CD4-positive, alpha-beta T cell treated with Interferon alpha-2 for 1 hour (primary cell): ENCODE measurements around the gene MOAP1.
"Not testable (repeated sequence)": the region's sequence is repeated elsewhere in the genome, so short reads cannot be mapped to it uniquely, and the experiment has no call there.

ENCODE experiments used
- DNase-seq, 2 donors: peaks; one replicate each; pipeline ENCODE4 v3.0.0-alpha.2; 2020 to 2022

The MOAP1 gene

GRCh38 chr14:93184391-93185348 is at the start of gene MOAP1, which contains the start of gene LYSET:
Gene MOAP1, minus strand, starts transcription at chr14:93184897. Its CDS starts 655 bp downstream, at chr14:93184242.
Gene LYSET, plus strand, starts transcription at chr14:93185317. Its CDS starts 89 bp downstream, at chr14:93185406.
- peak; percentile 93 to 94 for DNase-seq

GRCh38 chr14:93233078-93233477 is 48.4 kb upstream of the MOAP1 start:
- DNase-seq = not testable (repeated sequence)

GRCh38 chr14:93232159-93232558 is 47.5 kb upstream of the MOAP1 start:
- no peak for DNase-seq

GRCh38 chr14:93231129-93231979 is 46.7 kb upstream of the MOAP1 start:
- no peak for DNase-seq

- DNase-seq = no peak
These were observed 45.8 kb upstream of the MOAP1 start for GRCh38 chr14:93230539-93230938.

GRCh38 chr14:93228550-93228949 is 43.9 kb upstream of the MOAP1 start:
- DNase-seq = no peak

GRCh38 chr14:93223565-93223964 is 38.9 kb upstream of the MOAP1 start:
- no peak for DNase-seq

- DNase-seq = no peak
These were observed 35.8 kb upstream of the MOAP1 start for GRCh38 chr14:93220509-93220908.

- peak; percentile 56 to 71 for DNase-seq
These were observed 34.5 kb upstream of the MOAP1 start for GRCh38 chr14:93219103-93219726.

GRCh38 chr14:93214598-93214997 is 29.9 kb upstream of the MOAP1 start:
- no peak for DNase-seq

- DNase-seq = no peak
These were observed 27.7 kb upstream of the MOAP1 start for GRCh38 chr14:93212432-93212831.

GRCh38 chr14:93207468-93208308 is 23.0 kb upstream of the MOAP1 start:
- DNase-seq = peak; percentile 15 to 29

GRCh38 chr14:93206793-93207467 is 22.2 kb upstream of the MOAP1 start, which contains the start of the genes GON7 and UBR7:
Gene GON7, minus strand, starts transcription at chr14:93207065. Its CDS starts 28 bp downstream, at chr14:93207037.
Gene UBR7, plus strand, starts transcription at chr14:93207256. Its CDS starts 36 bp downstream, at chr14:93207292.
- DNase-seq = peak; percentile 85 to 89

GRCh38 chr14:93201155-93201704 is 16.5 kb upstream of the MOAP1 start:
- no peak for DNase-seq

GRCh38 chr14:93200553-93200952 is 15.9 kb upstream of the MOAP1 start:
- no peak for DNase-seq

- DNase-seq = no peak
These were observed 14.3 kb upstream of the MOAP1 start for GRCh38 chr14:93199031-93199430.

- no peak for DNase-seq
These were observed 10.8 kb upstream of the MOAP1 start for GRCh38 chr14:93195316-93195999.

GRCh38 chr14:93186956-93187355 is 2.3 kb upstream of the MOAP1 start:
- DNase-seq = no peak

- no peak for DNase-seq
These were observed 1.8 kb upstream of the MOAP1 start for GRCh38 chr14:93186466-93186865.

- no peak for DNase-seq
These were observed 638 bp upstream of the MOAP1 start for GRCh38 chr14:93185349-93185720.
